GM18868 (cell line): ENCODE data around the gene SMYD4.
"Not testable (repeated sequence)": the region's sequence is repeated elsewhere in the genome, so short reads cannot be mapped to it uniquely, and the experiment has no call there.

Experiments
- ATAC-seq: cut with Tn5 transposase; IDR thresholded peaks from one replicate; pipeline ENCODE4 v1.9.1; 2021; ENCODE audit warnings: mild to moderate bottlenecking, moderate library complexity; ENCODE audit not compliant: unreplicated experiment

SMYD4 gene

GRCh38 chr17:1758807-1759206, 70.9 kb downstream of the SMYD4 start:
- no peak for ATAC-seq

- ATAC-seq, result no peak
These were observed 73.9 kb downstream of the SMYD4 start for GRCh38 chr17:1755827-1756262.

DNA sequence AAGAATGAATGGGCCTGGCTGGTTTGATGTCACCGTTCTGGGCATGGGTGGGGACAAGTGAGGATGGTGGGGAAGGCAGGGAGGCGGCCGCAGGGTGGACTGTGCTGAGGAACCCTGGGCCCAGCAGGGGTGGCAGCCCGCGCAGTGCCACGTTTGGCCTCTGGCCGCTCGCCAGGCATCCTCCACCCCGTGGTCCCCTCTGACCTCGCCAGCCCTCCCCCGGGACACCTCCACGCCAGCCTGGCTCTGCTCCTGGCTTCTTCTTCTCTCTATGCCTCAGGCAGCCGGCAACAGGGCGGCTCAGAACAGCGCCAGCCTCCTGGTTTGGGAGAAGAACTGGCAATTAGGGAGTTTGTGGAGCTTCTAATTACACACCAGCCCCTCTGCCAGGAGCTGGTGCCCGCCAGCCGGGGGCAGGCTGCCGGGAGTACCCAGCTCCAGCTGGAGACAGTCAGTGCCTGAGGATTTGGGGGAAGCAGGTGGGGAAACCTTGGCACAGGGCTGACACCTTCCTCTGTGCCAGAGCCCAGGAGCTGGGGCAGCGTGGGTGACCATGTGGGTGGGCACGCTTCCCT, 74.4 kb downstream of the SMYD4 start:
- no peak for ATAC-seq

DNA sequence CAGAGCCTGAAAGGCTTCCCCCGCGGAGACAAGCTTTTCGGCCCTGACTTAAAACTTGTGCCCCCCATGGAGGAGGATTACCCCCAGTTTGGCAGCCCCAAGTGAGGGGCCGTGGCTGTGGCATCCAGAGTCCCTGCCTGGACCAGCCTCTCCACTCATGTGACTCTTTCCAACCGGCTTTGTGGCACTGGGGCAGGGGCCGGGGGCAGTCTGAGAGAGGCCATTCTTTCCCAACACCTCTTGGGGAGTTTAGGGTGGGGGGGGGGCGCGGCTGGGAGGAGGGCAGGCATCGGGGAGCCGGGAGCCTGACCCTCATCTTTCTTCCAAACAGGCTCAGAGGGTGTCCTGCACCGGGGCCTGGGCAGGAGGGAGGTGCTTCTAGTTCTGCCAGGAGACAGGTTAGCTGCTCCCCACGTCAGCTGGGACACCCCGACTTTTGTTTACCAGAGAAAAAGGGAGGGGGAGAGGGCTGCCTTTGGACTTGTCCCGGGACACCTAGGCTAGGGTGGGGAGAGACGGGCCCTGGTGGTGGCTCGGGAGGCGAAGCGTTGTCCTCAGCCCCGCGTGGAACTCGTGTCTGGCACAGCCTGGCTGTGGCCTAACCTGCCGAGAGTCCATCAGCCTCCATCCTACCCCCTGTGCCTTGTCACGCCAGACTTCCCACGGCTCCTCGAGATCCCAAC, 75.1 kb downstream of the SMYD4 start:
- no peak for ATAC-seq

DNA sequence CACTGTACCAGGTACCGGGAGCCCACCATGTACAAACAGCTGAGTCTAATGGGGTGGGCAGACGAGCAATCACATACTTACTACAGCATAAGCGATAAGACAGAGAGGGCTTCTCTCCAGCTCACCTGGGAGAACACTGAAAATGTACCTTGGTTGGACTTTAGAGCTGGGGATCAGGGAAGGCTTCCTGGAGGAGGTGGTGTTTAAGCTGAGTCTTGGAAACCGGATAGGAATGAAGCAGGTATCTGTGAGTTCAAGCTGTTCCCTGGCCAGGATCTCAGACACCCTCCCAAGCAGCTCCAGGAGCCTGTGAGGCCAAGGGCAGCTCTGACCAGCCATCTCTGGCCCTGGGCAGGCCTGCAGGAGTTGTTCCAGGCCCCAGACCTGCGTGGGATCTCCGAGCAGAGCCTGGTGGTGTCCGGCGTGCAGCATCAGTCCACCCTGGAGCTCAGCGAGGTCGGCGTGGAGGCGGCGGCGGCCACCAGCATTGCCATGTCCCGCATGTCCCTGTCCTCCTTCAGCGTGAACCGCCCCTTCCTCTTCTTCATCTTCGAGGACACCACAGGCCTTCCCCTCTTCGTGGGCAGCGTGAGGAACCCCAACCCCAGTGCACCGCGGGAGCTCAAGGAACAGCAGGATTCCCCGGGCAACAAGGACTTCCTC, 75.8 kb downstream of the SMYD4 start:
- ATAC-seq, result no peak

DNA sequence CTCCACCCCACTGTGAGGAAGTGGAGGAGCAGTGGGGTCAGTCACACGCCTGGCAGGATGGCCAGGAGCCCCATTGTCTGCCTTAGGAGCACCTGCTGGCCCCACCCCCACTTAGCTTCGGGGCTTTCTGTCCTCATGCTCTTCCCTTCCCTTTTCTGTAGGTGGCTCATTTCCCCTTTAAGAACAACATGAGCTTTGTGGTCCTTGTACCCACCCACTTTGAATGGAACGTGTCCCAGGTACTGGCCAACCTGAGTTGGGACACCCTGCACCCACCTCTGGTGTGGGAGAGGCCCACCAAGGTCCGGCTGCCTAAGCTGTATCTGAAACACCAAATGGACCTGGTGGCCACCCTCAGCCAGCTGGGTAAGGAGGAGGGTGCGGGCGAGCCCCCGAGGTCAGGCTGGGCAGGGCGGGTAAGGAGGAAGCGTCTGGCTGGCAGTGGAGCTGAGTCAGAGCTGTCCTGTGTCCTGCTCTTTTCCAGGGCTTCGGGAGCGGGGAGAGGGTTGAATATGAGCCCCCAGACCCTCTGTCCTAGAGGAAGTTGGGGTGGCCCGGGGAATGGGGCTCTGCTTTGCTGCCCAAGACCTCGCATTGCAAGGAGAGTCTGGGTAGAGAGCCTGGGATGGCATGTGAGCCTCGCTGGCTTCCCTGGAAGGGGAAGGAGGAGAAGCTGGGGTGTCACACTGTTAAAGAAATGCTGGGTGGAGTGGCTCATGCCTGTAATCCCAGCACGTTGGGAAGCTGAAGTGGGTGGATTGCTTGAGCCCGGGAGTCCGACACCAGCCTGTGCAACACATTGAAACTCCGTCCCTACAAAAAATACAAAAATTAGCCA, 77.1 kb downstream of the SMYD4 start:
- ATAC-seq, result no peak

GRCh38 chr17:1750628-1751027, 79.1 kb downstream of the SMYD4 start:
- ATAC-seq, result no peak

DNA sequence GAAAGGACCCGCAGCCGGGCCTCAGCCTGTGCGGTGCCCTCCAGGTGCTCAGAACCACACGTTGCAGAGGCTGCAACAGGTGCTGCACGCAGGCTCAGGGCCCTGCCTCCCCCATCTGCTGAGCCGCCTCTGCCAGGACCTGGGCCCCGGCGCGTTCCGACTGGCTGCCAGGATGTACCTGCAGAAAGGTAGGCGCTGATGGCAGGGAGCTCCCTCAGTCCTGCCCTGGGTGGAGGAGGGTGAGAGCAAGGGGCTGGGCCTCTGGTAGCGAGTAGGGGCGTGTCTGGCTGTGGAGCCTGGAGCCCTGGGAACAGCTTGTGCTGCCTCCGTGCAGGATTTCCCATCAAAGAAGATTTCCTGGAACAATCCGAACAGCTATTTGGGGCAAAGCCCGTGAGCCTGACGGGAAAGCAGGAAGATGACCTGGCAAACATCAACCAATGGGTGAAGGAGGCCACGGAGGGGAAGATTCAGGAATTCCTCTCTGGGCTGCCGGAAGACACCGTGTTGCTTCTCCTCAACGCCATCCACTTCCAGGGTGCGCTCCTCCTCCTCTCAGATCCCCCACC, 82.6 kb downstream of the SMYD4 start:
- no peak for ATAC-seq

GRCh38 chr17:1745513-1746020, 84.1 kb downstream of the SMYD4 start:
- ATAC-seq, result no peak

DNA sequence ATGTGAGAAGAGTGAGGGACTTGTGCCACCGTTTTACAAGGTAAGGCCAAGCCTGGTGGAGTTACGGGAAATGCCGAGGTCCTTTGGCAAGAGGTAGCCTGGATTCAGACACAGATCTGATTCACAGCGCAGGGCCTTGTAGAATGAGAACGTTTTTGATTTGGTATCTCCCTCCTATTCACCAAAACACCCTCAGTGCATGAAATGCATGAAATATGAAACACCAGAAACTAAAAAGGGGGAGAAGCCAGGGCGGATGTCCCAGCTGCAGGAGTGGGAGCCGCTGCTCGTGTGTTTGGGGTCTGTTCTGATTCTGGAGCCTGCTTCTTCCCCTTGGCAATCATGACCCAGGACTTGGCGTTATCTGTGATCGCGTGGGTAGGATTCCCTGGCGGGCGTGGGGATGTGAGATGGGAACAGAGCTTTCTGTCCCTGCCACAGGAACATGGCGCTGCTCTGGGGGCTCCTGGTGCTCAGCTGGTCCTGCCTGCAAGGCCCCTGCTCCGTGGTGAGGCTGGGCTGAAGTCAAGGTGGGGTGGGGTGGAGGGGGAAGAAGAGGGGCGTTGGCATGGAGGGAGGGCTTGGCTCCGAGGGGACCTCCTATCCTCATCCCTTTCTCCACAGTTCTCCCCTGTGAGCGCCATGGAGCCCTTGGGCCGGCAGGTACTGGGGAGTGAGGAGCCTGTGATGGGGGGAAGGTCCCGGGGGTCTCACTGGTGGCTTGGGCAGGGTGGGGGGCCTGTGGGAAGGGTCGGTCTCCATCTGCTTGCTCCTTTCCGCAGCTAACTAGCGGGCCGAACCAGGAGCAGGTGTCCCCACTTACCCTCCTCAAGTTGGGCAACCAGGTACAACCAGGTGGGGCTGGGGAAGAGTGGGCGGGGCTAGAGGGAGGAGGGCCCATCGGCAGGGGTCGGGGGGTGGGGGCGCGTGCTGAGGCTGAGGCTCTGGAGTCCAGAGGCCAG, 84.9 kb downstream of the SMYD4 start:
- no peak for ATAC-seq

GRCh38 chr17:1743088-1743439, 86.6 kb downstream of the SMYD4 start:
- no peak for ATAC-seq

DNA sequence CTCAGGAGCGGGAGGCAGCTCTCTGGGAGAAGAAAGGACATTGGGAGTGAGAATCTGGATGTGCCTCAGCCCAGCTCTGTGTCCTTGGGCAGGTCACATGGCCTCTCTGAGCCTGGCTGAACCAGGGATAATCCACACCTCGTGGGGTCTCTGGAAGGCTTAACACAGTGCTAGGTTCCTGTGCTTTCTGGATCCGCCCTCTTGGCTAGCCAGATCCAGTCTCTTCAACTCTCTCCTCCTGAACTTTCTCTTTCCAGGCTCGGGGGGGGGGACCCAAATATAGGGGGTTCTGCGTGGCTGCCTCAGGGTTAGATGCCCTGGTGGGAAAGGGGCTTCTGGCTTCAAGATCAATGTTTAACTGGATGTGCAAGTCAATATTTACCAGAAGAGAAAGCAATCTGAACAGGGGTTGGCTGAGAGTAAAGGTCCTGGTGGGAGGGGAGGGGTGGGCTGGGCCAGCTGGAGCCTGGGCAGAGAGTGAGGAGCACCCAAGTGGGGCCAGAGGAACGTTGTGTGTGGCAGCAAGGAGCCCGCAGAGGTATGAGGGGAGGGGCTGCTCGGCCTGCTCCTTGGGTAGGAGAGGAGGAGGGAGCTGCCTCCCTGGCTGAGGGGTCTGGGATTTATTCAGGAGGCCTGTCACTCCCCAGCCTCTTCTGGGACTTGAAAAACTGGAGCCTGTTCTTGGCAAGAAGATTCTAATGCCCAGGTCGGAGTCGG, 87.2 kb downstream of the SMYD4 start, which contains the start of gene SERPINF2:
Gene SERPINF2, plus strand, starts transcription at position 501 of the 717 bp plus-strand sequence. CDS start 2,125 bp downstream, outside the sequence.
- ATAC-seq, result no peak

DNA sequence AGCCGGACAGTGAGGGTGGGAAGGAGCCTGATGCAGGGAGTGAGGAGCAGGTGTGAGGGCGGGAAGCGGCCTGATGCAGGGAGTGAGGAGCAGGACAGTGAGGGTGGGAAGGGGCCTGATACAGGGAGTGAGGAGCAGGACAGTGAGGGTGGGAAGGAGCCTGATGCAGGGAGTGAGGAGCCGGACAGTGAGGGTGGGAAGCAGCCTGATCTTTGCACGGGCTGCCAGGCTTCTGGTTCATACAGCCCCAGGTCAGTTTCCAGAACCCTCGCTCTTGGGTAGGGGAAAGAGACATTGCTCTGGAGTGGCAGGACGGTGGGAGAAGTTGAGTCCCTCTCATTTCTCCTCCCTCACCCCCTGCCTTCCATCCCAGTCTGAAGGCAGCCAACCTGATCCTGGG, 87.8 kb downstream of the SMYD4 start:
- ATAC-seq, result not testable (repeated sequence)

GRCh38 chr17:1737531-1738291, 92.0 kb downstream of the SMYD4 start:
- no peak for ATAC-seq

GRCh38 chr17:1736348-1737281, 93.1 kb downstream of the SMYD4 start:
- no peak for ATAC-seq

DNA sequence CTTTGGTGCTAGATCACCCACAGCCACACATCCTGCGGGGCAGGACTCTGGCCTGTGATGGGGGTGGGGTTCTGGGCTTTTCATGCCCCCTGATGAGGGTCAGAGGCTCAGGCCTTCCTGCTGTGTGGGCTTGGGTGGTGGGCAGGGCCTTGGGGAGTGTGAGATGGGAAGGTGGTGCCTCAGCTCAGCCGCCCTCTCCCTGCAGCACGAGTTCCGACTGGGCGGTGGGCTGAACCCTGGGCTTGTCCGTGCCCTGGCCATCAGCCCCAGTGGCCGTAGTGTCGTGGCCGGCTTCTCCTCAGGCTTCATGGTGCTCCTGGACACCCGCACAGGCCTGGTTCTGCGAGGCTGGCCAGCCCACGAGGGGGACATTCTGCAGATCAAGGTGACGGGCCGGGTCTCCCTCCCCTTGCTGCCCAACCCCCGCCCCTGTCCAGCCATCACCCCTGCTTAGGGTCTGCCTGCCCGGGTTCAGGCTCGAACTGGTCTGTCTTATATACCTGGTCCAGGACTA, 93.8 kb downstream of the SMYD4 start:
- ATAC-seq, result no peak

DNA sequence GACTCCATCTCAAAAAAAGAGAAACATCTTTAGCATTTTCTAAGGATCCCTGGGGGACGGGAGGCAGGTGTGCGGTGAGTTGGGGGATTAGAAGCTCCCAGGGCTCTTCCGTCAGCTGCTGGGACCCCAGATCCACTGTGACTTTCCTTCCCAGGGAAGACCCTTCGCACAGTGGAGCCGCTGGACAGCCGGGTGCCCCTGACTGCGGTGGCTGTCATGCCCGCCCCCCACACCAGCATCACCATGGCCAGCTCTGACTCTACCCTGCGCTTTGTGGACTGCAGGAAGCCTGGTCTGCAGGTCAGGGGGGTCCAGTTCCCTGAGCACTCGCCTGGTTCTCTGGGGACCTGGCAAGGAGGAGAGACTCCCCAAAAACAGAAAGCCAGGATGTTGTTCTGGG, 94.3 kb downstream of the SMYD4 start:
- no peak for ATAC-seq
